HG02973 (cell line): ENCODE results near the gene BRPF3.
"Not testable (repeated sequence)": the region's sequence is repeated elsewhere in the genome, so short reads cannot be mapped to it uniquely, and the experiment has no call there.

Experiments
- ATAC-seq: cut with Tn5 transposase; IDR thresholded peaks from one replicate; pipeline ENCODE4 v1.9.1; 2021; ENCODE audit warnings: moderate library complexity; ENCODE audit not compliant: unreplicated experiment

Gene BRPF3

GRCh38 chr6:36200154-36200891 is 3.8 kb downstream of the BRPF3 start:
- no peak for ATAC-seq

- ATAC-seq, result no peak
Observed at GRCh38 chr6:36200998-36201596, 4.6 kb downstream of the BRPF3 start.

- ATAC-seq, result no peak
Observed at GRCh38 chr6:36201612-36202011, 5.1 kb downstream of the BRPF3 start.

- ATAC-seq, result no peak
Observed at GRCh38 chr6:36202101-36202500, 5.6 kb downstream of the BRPF3 start.

GRCh38 chr6:36204068-36204753 is 7.7 kb downstream of the BRPF3 start:
- no peak for ATAC-seq

GRCh38 chr6:36207155-36207554 is 10.6 kb downstream of the BRPF3 start:
- no peak for ATAC-seq

- no peak for ATAC-seq
Observed at GRCh38 chr6:36209606-36210005, 13.1 kb downstream of the BRPF3 start.

- ATAC-seq, result no peak
Observed at GRCh38 chr6:36210182-36210581, 13.6 kb downstream of the BRPF3 start.

- no peak for ATAC-seq
Observed at GRCh38 chr6:36210886-36211595, 14.5 kb downstream of the BRPF3 start.

GRCh38 chr6:36216559-36216958 is 20.0 kb downstream of the BRPF3 start:
- no peak for ATAC-seq

- ATAC-seq, result no peak
Observed at GRCh38 chr6:36217188-36217587, 20.6 kb downstream of the BRPF3 start.

GRCh38 chr6:36217946-36218345 is 21.4 kb downstream of the BRPF3 start:
- no peak for ATAC-seq

GRCh38 chr6:36218516-36218915 is 22.0 kb downstream of the BRPF3 start:
- ATAC-seq, result not testable (repeated sequence)

- no peak for ATAC-seq
Observed at GRCh38 chr6:36219081-36219480, 22.5 kb downstream of the BRPF3 start.

GRCh38 chr6:36220226-36220625 is 23.7 kb downstream of the BRPF3 start:
- ATAC-seq, result no peak

GRCh38 chr6:36221674-36222073 is 25.1 kb downstream of the BRPF3 start:
- ATAC-seq, result no peak

- no peak for ATAC-seq
Observed at GRCh38 chr6:36222924-36223323, 26.4 kb downstream of the BRPF3 start.

GRCh38 chr6:36223706-36224105 is 27.2 kb downstream of the BRPF3 start:
- no peak for ATAC-seq

- no peak for ATAC-seq
Observed at GRCh38 chr6:36224918-36225461, 28.4 kb downstream of the BRPF3 start.

- ATAC-seq, result no peak
Observed at GRCh38 chr6:36226438-36227047, 30.0 kb downstream of the BRPF3 start.
